ENCODE measurements around the gene TMEM163.

DNA sequence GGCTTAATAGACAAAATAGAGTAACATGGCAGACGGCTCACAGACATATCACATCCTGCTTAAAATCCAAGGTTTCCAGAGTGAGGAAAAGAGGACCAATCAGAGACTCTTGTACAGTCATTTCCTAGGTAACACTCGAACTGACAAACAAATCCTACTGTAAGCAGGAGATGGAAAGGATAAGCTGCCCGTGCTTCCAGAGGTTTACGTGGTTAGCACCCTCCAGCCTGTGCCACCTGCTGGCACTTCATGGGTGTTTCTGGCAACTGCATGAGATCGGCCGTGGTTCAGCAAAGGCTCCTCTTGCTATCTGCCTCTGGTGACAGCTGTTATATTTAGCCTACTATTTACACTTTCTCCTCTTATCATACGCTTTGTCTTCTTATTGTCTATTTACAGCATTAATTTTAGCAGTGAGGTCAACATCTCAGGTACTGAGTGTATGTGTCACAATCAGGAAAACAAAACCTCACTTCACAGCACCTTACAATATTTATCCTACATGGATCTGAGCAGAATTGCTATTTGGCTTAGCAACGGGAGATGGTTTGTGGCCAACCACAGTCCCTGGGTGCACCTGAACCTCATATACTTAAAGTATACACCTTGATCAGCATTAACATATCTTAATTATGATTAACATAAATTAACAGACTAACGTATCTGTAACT, 226.9 kb downstream of the TMEM163 start:
- TF ChIP-seq CTCF (IDR thresholded peaks at IDR 0.05) = peak in 5 of 7 experiments; percentile 11 to 38 (median 32)
- TF ChIP-seq POLR2A (IDR thresholded peaks at IDR 0.05) = no peak

Data from body of pancreas (tissue), 4 donors.